GM19035 (cell line): Measurements from ENCODE around the gene ILRUN.
"Not testable (repeated sequence)": the region's sequence is repeated elsewhere in the genome, so short reads cannot be mapped to it uniquely, and the experiment has no call there.

Experiments
- ATAC-seq: cut with Tn5 transposase; IDR thresholded peaks from one replicate; pipeline ENCODE4 v1.9.1; 2021; ENCODE audit not compliant: unreplicated experiment

The ILRUN gene

GRCh38 chr6:34697904-34698559, 1.5 kb upstream of the ILRUN start:
- ATAC-seq, result no peak

GRCh38 chr6:34697544-34697836, 923 bp upstream of the ILRUN start:
- ATAC-seq, result no peak

GRCh38 chr6:34696189-34696738, 303 bp downstream of the ILRUN start:
- ATAC-seq, result peak; percentile 24

- no peak for ATAC-seq
Observed at GRCh38 chr6:34695729-34696188, 808 bp downstream of the ILRUN start.

- ATAC-seq, result no peak
Observed at GRCh38 chr6:34692280-34692679, 4.3 kb downstream of the ILRUN start.

- no peak for ATAC-seq
Observed at GRCh38 chr6:34689742-34690141, 6.8 kb downstream of the ILRUN start.

- ATAC-seq, result no peak
Observed at GRCh38 chr6:34688956-34689355, 7.6 kb downstream of the ILRUN start.

GRCh38 chr6:34684919-34685318, 11.6 kb downstream of the ILRUN start:
- no peak for ATAC-seq

- ATAC-seq, result no peak
Observed at GRCh38 chr6:34684364-34684763, 12.2 kb downstream of the ILRUN start.

GRCh38 chr6:34680802-34681515, 15.6 kb downstream of the ILRUN start:
- no peak for ATAC-seq

- ATAC-seq, result not testable (repeated sequence)
Observed at GRCh38 chr6:34680313-34680712, 16.3 kb downstream of the ILRUN start.

GRCh38 chr6:34679552-34680253, 16.9 kb downstream of the ILRUN start:
- ATAC-seq, result no peak

GRCh38 chr6:34676140-34676539, 20.4 kb downstream of the ILRUN start:
- no peak for ATAC-seq

GRCh38 chr6:34674930-34675329, 21.6 kb downstream of the ILRUN start:
- not testable (repeated sequence) for ATAC-seq

GRCh38 chr6:34674268-34674639, 22.3 kb downstream of the ILRUN start:
- ATAC-seq, result no peak

GRCh38 chr6:34673064-34673463, 23.5 kb downstream of the ILRUN start:
- ATAC-seq, result no peak

- no peak for ATAC-seq
Observed at GRCh38 chr6:34672657-34673043, 23.9 kb downstream of the ILRUN start.

- peak; percentile 84 for ATAC-seq
Observed at GRCh38 chr6:34671801-34672656, 24.5 kb downstream of the ILRUN start.

- no peak for ATAC-seq
Observed at GRCh38 chr6:34671367-34671766, 25.2 kb downstream of the ILRUN start.

- ATAC-seq, result not testable (repeated sequence)
Observed at GRCh38 chr6:34668799-34669198, 27.8 kb downstream of the ILRUN start.
